ENCODE data around the gene LCN15. TPM values are rescaled to one million over a fixed set of nuclear protein-coding genes. Genes with fewer than 3 reads are reported as not detected.
A peak's percentile ranks its signal among the peaks of the same experiment; 100 is the strongest.

The LCN15 gene
- total and polyA plus RNA-seq, 2 of the 13 experiments (the other 11 are each of a cell fraction or from before 2014, with no cell fraction given), result 1.3 to 53.7 TPM

DNA sequence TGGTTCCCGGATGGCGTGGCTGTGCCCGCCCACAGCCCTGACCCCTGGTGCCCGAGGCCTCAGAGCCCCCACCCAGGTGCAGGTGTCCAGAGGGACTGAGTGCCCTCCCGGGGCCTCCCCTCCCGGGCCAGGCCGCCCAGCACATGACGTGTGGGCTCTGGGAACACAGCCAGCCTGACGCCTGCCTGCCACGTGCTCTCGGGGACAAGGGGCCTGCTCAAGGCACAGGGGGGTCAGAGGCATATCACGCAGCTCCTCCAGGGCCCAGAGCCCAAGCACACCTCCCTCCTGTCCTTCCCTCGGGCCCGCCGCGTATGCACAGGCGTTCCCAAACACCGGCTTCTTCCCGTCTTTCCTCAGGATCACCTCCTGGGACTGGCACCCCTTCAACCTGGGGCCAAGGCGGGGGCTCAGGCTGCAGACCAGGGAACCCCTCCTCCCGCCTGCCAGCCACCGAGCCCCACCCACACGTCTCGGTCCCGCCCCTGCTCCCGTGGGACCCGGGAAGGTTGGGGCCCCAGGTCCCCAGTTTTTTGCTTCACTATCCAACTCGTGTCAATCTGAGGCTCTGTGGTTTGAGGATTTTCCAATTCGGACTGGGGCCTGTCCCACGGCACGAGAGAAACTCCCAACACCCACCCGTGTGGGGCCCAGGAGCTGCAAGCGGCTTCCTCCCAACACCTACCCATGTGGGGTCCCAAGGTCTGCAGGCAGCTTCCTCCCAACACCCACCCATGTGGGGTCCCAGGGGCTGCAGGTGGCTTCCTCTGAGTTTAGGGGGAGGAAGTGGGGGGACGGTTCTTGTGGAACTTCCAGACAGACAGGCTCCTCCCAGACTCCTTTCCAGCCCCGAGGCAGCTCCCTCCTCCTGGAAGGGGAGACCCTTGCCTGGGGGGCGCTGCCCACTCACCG lies 23.1 kb downstream of the LCN15 start (continued):
- TF ChIP-seq, protein P1, sequence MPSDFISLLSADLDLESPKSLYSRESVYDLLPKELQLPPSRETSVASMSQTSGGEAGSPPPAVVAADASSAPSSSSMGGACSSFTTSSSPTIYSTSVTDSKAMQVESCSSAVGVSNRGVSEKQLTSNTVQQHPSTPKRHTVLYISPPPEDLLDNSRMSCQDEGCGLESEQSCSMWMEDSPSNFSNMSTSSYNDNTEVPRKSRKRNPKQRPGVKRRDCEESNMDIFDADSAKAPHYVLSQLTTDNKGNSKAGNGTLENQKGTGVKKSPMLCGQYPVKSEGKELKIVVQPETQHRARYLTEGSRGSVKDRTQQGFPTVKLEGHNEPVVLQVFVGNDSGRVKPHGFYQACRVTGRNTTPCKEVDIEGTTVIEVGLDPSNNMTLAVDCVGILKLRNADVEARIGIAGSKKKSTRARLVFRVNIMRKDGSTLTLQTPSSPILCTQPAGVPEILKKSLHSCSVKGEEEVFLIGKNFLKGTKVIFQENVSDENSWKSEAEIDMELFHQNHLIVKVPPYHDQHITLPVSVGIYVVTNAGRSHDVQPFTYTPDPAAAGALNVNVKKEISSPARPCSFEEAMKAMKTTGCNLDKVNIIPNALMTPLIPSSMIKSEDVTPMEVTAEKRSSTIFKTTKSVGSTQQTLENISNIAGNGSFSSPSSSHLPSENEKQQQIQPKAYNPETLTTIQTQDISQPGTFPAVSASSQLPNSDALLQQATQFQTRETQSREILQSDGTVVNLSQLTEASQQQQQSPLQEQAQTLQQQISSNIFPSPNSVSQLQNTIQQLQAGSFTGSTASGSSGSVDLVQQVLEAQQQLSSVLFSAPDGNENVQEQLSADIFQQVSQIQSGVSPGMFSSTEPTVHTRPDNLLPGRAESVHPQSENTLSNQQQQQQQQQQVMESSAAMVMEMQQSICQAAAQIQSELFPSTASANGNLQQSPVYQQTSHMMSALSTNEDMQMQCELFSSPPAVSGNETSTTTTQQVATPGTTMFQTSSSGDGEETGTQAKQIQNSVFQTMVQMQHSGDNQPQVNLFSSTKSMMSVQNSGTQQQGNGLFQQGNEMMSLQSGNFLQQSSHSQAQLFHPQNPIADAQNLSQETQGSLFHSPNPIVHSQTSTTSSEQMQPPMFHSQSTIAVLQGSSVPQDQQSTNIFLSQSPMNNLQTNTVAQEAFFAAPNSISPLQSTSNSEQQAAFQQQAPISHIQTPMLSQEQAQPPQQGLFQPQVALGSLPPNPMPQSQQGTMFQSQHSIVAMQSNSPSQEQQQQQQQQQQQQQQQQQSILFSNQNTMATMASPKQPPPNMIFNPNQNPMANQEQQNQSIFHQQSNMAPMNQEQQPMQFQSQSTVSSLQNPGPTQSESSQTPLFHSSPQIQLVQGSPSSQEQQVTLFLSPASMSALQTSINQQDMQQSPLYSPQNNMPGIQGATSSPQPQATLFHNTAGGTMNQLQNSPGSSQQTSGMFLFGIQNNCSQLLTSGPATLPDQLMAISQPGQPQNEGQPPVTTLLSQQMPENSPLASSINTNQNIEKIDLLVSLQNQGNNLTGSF (CRISPR knock-in tag; IDR thresholded peaks at IDR 0.05), result peak; percentile 66; the same call in 1 of the 2 replicates
- TF ChIP-seq ZNF326 (CRISPR knock-in tag; IDR thresholded peaks at IDR 0.05; ENCODE audit: borderline replicate concordance) (no peak), ZFYVE20 (CRISPR knock-in tag; IDR thresholded peaks at IDR 0.05; ENCODE audit: borderline replicate concordance, low read depth) (no peak), ZFX (CRISPR knock-in tag; IDR thresholded peaks at IDR 0.05; ENCODE audit: low read depth) (peak; percentile 79), GTF3A (CRISPR knock-in tag; conservative IDR thresholded peaks at IDR 0.05) (no peak), JUNB (CRISPR knock-in tag; IDR thresholded peaks at IDR 0.05; ENCODE audit: borderline replicate concordance) (no peak), KDM6A (CRISPR knock-in tag; IDR thresholded peaks at IDR 0.05; ENCODE audit: low read depth) (0 out of 2 replicates have a peak, but pooled peaks have one; percentile 12), ZNF264 (CRISPR knock-in tag; IDR thresholded peaks at IDR 0.05) (no peak), PHB2 (IDR thresholded peaks at IDR 0.05; ENCODE audit: partially characterized antibody) (no peak), DNMT3B (CRISPR knock-in tag; conservative IDR thresholded peaks at IDR 0.05) (0 out of 2 replicates have a peak, but pooled peaks have one; percentile 81), RORA (CRISPR knock-in tag; IDR thresholded peaks at IDR 0.05) (no peak), ZNF143 (CRISPR knock-in tag; IDR thresholded peaks at IDR 0.05) (no peak), RAD21 (CRISPR knock-in tag; IDR thresholded peaks at IDR 0.05) (no peak), ZFP1 (CRISPR knock-in tag; IDR thresholded peaks at IDR 0.05) (no peak)
- TF ChIP-seq, protein P2, sequence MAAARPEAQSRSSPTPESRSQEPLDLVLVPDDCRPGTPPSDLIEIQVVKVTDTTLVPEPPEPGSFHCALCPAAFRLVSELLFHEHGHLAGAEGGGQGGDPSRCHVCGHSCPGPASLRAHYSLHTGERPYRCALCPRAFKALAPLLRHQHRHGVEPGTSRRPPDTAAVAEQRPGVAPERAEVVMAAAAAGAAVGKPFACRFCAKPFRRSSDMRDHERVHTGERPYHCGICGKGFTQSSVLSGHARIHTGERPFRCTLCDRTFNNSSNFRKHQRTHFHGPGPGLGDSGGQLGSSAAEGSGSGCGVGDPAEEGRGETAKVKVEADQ (CRISPR knock-in tag; IDR thresholded peaks at IDR 0.05; ENCODE audit: borderline replicate concordance), result no peak
- TF ChIP-seq, protein P3, sequence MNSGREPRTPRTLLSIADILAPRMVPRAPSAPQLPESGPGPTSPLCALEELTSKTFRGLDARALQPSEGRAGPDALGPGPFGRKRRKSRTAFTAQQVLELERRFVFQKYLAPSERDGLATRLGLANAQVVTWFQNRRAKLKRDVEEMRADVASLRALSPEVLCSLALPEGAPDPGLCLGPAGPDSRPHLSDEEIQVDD (CRISPR knock-in tag; IDR thresholded peaks at IDR 0.05; ENCODE audit: borderline replicate concordance), result 0 out of 2 replicates have a peak, but pooled peaks have one; percentile 72
- TF ChIP-seq, protein P4, sequence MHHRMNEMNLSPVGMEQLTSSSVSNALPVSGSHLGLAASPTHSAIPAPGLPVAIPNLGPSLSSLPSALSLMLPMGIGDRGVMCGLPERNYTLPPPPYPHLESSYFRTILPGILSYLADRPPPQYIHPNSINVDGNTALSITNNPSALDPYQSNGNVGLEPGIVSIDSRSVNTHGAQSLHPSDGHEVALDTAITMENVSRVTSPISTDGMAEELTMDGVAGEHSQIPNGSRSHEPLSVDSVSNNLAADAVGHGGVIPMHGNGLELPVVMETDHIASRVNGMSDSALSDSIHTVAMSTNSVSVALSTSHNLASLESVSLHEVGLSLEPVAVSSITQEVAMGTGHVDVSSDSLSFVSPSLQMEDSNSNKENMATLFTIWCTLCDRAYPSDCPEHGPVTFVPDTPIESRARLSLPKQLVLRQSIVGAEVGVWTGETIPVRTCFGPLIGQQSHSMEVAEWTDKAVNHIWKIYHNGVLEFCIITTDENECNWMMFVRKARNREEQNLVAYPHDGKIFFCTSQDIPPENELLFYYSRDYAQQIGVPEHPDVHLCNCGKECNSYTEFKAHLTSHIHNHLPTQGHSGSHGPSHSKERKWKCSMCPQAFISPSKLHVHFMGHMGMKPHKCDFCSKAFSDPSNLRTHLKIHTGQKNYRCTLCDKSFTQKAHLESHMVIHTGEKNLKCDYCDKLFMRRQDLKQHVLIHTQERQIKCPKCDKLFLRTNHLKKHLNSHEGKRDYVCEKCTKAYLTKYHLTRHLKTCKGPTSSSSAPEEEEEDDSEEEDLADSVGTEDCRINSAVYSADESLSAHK (CRISPR knock-in tag; IDR thresholded peaks at IDR 0.05; ENCODE audit: borderline replicate concordance), result no peak
- TF ChIP-seq, protein P5, sequence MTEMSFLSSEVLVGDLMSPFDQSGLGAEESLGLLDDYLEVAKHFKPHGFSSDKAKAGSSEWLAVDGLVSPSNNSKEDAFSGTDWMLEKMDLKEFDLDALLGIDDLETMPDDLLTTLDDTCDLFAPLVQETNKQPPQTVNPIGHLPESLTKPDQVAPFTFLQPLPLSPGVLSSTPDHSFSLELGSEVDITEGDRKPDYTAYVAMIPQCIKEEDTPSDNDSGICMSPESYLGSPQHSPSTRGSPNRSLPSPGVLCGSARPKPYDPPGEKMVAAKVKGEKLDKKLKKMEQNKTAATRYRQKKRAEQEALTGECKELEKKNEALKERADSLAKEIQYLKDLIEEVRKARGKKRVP (CRISPR knock-in tag; IDR thresholded peaks at IDR 0.05), result 0 out of 4 replicates have a peak, but pooled peaks of 1 of the 2 experiments have one; percentile 26
